ENCODE data around the gene GTF3C5.

DNA sequence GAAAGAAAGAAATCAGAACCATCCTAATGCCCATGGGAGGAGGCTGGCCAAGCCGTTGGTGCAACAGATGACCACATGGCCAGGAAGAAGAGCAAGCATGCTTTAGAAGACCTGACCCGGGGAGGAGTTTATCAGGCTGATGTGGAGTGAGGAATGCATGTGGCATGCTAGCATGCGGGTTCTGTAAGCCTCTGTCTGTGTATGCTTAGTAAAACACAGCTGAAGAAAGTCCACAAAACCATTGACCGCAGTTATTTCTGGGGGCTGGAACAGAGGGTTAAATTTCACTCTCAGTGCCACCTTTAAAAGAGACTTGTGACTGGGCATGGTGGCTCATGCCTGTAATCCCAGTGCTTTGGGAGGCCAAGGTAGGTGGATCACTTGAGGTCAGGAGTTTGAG is 33.2 kb upstream of the GTF3C5 start:
- TF ChIP-seq, protein P1, sequence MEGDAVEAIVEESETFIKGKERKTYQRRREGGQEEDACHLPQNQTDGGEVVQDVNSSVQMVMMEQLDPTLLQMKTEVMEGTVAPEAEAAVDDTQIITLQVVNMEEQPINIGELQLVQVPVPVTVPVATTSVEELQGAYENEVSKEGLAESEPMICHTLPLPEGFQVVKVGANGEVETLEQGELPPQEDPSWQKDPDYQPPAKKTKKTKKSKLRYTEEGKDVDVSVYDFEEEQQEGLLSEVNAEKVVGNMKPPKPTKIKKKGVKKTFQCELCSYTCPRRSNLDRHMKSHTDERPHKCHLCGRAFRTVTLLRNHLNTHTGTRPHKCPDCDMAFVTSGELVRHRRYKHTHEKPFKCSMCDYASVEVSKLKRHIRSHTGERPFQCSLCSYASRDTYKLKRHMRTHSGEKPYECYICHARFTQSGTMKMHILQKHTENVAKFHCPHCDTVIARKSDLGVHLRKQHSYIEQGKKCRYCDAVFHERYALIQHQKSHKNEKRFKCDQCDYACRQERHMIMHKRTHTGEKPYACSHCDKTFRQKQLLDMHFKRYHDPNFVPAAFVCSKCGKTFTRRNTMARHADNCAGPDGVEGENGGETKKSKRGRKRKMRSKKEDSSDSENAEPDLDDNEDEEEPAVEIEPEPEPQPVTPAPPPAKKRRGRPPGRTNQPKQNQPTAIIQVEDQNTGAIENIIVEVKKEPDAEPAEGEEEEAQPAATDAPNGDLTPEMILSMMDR (IDR thresholded peaks at IDR 0.05) = no peak
- TF ChIP-seq POLR2A (IDR thresholded peaks at IDR 0.05) = no peak
